Esophagus squamous epithelium (tissue), 4 donors: ENCODE measurements around the gene PTBP3.

Source experiments
- POLR2A ChIP-seq, 4 donors: fragments of 450-650 bp; IDR thresholded peaks; one replicate each; pipeline ENCODE4 v1.6.1; 2017; ENCODE audit warnings: antibody characterized with exemption in 4 of 4, mild to moderate bottlenecking in 4 of 4, moderate library complexity in 3 of 4
- TF ChIP-seq, protein P1 (sequence below), 6 experiments: fragments of 450-650 bp in 4 of 6; fragments of 200-600 bp in 2 of 6; sonication (generic) in 2 of 6; IDR thresholded peaks; one replicate each; pipeline ENCODE4 v1.5.1; 2016 to 2019; ENCODE audit warnings: antibody characterized with exemption in 6 of 6, mild to moderate bottlenecking in 4 of 6, moderate library complexity in 4 of 6

GRCh38 chr9:112380102-112380824, 46.8 kb upstream of the PTBP3 start, which contains the start of gene HSDL2:
- no peak for TF ChIP-seq POLR2A (IDR thresholded peaks at IDR 0.05)
- TF ChIP-seq, protein P1, sequence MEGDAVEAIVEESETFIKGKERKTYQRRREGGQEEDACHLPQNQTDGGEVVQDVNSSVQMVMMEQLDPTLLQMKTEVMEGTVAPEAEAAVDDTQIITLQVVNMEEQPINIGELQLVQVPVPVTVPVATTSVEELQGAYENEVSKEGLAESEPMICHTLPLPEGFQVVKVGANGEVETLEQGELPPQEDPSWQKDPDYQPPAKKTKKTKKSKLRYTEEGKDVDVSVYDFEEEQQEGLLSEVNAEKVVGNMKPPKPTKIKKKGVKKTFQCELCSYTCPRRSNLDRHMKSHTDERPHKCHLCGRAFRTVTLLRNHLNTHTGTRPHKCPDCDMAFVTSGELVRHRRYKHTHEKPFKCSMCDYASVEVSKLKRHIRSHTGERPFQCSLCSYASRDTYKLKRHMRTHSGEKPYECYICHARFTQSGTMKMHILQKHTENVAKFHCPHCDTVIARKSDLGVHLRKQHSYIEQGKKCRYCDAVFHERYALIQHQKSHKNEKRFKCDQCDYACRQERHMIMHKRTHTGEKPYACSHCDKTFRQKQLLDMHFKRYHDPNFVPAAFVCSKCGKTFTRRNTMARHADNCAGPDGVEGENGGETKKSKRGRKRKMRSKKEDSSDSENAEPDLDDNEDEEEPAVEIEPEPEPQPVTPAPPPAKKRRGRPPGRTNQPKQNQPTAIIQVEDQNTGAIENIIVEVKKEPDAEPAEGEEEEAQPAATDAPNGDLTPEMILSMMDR (IDR thresholded peaks at IDR 0.05): no peak
